ENCODE results near the gene PPA1. TPM values are rescaled to one million over a fixed set of nuclear protein-coding genes. Genes with fewer than 3 reads are reported as not detected.
A peak's percentile ranks its signal among the peaks of the same experiment; 100 is the strongest.
"Not testable (repeated sequence)": the region's sequence is repeated elsewhere in the genome, so short reads cannot be mapped to it uniquely, and the experiment has no call there.

Gene PPA1
- total RNA-seq, 2 experiments from 2014 or later = 155 to 158 TPM

DNA sequence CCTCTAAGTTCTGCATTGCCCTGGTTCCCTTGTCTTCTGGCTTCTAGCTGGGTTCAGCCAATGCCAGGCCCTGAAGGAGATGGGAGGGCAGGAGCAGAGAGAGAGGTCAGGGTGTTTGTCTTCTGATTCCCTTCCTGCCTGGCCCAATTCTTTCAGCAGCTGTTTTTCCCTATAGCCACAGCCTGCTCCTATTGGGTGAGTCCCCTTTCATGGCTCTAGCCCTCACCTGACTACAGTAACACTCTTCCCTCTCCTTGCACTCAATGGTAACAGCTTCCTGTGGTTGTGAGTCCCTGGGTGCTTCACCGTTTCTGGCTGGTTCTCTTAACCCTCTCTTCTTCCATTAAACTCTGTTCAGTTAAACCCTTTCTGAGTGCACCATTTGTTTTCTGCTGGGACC is 33.5 kb upstream of the PPA1 start:
- ChIA-PET POLR2A (no interaction called here), CTCF (interaction anchor here (1.4 to 1.6 kb wide), 2 partner anchors 10 to 98 kb away, joined by 3 to 9 read pairs; no protein-coding TSS in a partner anchor)
- Mint-ChIP-seq H3K4me3 (no peak overlapping the region), H3K27ac (no peak overlapping the region), H3K9me3 (no peaks in the 10 kb centered on the region), H3K36me3 (ENCODE audit: low read depth) (no peaks in the 10 kb centered on the region), H3K4me1 (peaks cover 27% of the 10 kb centered on the region), H3K27me3 (no peaks in the 10 kb centered on the region)
- no peak for DNase-seq

DNA sequence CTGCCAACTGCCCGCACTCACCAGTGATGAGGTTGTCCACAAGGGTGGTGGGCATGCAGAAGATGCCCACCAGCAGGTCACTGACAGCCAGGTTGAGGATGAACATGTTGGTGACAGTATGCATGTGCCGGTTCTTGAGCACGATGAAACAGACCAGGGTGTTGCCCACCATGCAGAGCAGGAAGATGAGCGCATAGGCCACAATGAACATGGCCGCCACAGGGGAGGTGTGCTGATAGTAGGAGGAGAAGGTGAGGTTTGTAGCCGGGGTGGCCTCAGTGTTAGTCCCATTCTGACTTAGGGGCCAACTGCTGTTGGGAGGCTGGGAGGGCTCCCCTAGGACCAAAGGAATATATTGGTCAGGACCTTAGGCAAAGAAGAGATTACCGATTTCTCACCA is 32.8 kb upstream of the PPA1 start:
- POLR2A ChIA-PET = no interaction called here
- Mint-ChIP-seq H3K9me3 (peaks cover 5% of the 10 kb centered on the region), H3K4me1 (peaks cover 22% of the 10 kb centered on the region)

DNA sequence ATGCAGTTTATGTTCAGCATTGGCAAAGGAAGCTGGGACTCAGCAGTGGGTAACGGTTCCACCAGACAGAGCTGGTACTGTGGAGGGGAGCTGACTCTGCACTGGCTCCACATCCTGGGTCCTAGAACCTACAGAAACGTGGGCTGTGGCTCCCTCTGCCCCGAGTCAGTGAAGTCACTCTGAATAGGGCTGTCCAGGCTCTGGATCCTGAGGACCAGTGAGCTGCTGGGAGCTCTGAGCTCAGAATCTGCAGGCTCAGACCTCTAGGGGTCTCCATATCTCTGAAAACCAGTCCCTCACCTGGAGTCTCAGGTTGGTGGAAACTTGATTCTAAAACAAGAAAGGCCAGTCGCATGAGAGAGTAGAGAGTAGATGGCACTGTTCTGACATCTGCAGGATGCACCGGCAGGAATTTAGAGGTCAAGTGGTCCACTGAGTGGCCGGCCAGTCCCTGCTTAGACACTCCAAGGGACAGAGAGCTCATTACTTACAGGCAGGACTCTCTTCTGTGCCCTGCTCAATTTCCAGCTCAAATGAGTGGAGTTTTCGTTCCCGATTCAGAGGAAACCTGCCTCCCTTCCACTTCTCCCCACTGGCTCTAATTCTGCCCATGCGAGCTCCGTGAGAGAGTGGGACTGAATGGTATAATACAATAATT is 31.9 kb upstream of the PPA1 start:
- Mint-ChIP-seq H3K4me3 (no peak overlapping the region), H3K36me3 (ENCODE audit: low read depth) (peaks cover 3% of the 10 kb centered on the region), H3K27me3 (peaks cover 2% of the 10 kb centered on the region), H3K4me1 (peaks cover 14% of the 10 kb centered on the region), H3K27ac (no peak overlapping the region), H3K9me3 (peaks cover 10% of the 10 kb centered on the region)
- POLR2A ChIA-PET = interaction anchor here (0.9 kb wide), 1 partner anchor 33 kb away, joined by 3 read pairs; no protein-coding TSS in a partner anchor
- CTCF ChIA-PET = interaction anchor here (1.2 to 1.5 kb wide), 3 partner anchors 32 to 99 kb away, joined by 3 to 7 read pairs (median 4); partner anchors contain the start of gene PPA1
- no peak for DNase-seq

More for the DNA sequence above, 32.8 kb upstream of the PPA1 start:
- Mint-ChIP-seq H3K27ac (no peak overlapping the region), H3K4me3 (no peak overlapping the region), H3K36me3 (ENCODE audit: low read depth) (peaks cover 2% of the 10 kb centered on the region), H3K27me3 (peaks cover 2% of the 10 kb centered on the region)
- CTCF ChIA-PET = interaction anchor here (1.3 to 1.5 kb wide), 2 partner anchors 44 to 98 kb away, joined by 4 to 7 read pairs; no protein-coding TSS in a partner anchor
- DNase-seq = no peak

DNA sequence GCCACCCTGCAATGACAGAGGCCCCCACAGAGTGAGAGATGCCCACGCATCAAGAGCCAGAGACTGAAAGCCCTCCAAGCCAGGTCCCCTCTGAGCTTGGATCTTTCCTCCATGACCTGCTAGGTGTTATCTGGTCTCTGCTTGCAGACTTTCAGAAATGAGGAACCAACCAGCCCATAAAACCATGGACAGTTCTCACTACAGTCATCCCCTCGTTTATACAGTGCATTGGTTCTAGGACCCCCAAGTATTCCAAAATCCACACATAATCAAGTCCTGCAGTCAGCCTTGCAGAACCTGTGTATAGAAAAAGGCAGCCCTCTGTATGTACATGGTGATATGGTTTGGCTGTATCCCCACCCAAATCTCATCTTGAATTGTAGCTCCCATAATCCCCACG is 27.5 kb upstream of the PPA1 start:
- ChIA-PET POLR2A (no interaction called here), CTCF (interaction anchor here (1.4 kb wide), 1 partner anchor 10 kb away, joined by 4 read pairs; no protein-coding TSS in a partner anchor)
- Mint-ChIP-seq H3K27ac (no peak overlapping the region), H3K4me1 (peaks cover 3% of the 10 kb centered on the region), H3K27me3 (peaks cover 19% of the 10 kb centered on the region), H3K36me3 (ENCODE audit: low read depth) (peaks cover 3% of the 10 kb centered on the region), H3K9me3 (peaks cover 10% of the 10 kb centered on the region), H3K4me3 (no peak overlapping the region)
- no peak for DNase-seq

DNA sequence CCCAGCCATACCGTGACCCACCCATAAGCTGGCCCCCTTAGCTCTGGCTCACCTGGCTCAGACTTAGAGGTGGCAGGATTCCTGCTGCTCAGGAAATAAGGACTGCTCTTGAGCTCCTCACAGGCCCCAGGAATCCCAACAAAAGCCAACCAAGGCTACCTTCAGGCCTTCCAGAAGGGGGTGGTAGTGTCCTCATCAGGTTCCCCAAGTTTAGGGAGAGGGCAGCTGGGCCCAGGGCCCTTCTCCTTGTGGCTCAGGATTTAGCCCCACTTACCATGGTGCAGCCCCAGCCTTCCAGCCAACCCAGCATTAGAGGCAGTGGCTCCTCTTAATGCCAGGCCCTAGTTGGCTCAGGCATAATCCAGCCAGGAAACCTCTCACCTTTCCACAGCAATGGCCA is 27.0 kb upstream of the PPA1 start:
- H3K4me1 Mint-ChIP-seq = peaks cover 7% of the 10 kb centered on the region
- ChIA-PET CTCF (interaction anchor here (1.4 kb wide), 1 partner anchor 11 kb away, joined by 4 read pairs; no protein-coding TSS in a partner anchor), POLR2A (no interaction called here)
- H3K27ac Mint-ChIP-seq = no peak overlapping the region
- DNase-seq = no peak
- peaks cover 3% of the 10 kb centered on the region for H3K36me3 Mint-ChIP-seq (ENCODE audit: low read depth)
- peaks cover 23% of the 10 kb centered on the region for H3K27me3 Mint-ChIP-seq
- no peak overlapping the region for H3K4me3 Mint-ChIP-seq
- peaks cover 10% of the 10 kb centered on the region for H3K9me3 Mint-ChIP-seq

DNA sequence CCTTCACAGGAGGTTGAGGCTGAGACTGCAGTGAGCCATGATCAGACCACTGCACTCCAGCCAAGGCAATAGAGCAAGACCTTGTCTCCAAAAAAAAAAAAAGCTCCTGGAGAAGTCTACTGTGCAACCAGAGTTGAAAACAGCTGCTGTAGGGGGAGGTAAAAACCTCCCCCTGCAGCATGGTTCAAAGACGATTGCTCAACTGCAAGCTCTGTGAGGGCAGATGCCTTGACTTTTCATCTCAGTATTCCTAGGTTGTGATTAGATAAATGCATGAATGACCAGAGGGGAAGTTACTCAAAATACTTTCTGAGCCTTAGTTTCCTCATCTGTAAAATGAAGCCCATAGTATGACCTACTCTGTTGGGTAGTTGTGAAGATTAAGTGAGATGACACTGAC is 25.0 kb upstream of the PPA1 start:
- CTCF ChIA-PET = interaction anchor here (1.4 kb wide), 1 partner anchor 10 kb away, joined by 3 read pairs; no protein-coding TSS in a partner anchor
- H3K36me3 Mint-ChIP-seq (ENCODE audit: low read depth) = peaks cover 3% of the 10 kb centered on the region
- H3K9me3 Mint-ChIP-seq = peaks cover 10% of the 10 kb centered on the region
- no peak overlapping the region for H3K4me3 Mint-ChIP-seq
- no peak overlapping the region for H3K27ac Mint-ChIP-seq
- DNase-seq = no peak
- H3K4me1 Mint-ChIP-seq = peaks cover 7% of the 10 kb centered on the region
- POLR2A ChIA-PET = no interaction called here
- peaks cover 35% of the 10 kb centered on the region for H3K27me3 Mint-ChIP-seq

DNA sequence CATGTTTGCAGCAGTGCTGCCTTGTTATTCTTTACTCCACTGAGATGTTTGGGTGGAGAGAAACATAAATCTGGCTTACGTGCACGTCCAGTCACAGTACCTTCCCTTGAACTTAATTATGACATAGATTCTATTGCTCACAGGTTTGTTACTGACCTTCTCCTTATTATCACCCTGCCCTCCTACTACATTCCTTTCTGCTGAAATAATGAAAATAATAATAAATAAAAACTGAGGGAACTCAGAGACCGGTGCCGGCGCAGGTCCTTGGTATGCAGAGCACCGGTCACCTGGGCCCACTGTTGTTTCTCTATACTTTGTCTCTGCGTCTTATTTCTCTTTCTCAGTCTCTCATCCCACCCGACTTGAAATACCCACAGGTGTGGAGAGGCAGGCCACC is 24.6 kb upstream of the PPA1 start:
- H3K36me3 Mint-ChIP-seq (ENCODE audit: low read depth); DNase-seq; H3K9me3 Mint-ChIP-seq; H3K27ac Mint-ChIP-seq; H3K4me1 Mint-ChIP-seq; H3K4me3 Mint-ChIP-seq; POLR2A ChIA-PET: not testable (repeated sequence)
- peaks cover 37% of the 10 kb centered on the region for H3K27me3 Mint-ChIP-seq
- CTCF ChIA-PET = interaction anchor here (1.4 kb wide), 1 partner anchor 10 kb away, joined by 3 read pairs; no protein-coding TSS in a partner anchor

DNA sequence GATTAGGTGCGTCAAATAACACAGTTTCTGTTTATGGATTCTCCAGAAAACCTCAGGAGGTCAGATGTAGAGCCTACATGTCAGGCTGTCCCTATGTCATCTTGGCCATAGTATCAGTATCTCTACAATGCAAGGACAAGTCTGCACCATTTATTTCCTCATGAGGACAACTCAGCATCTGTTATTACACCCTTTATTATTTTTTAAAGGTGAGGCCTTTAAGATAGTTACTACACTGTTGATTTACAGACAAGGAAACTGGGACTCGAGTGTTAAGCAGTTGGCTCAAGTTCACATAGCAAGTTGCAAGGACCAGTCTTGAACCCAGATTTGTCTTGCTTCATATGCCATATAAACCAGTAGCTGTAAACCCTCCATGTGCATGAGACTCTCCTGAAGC is 23.2 kb upstream of the PPA1 start:
- Mint-ChIP-seq H3K27me3 (peaks cover 41% of the 10 kb centered on the region), H3K4me3 (no peak overlapping the region), H3K9me3 (peaks cover 9% of the 10 kb centered on the region), H3K36me3 (ENCODE audit: low read depth) (peaks cover 3% of the 10 kb centered on the region), H3K27ac (no peak overlapping the region), H3K4me1 (peaks cover 7% of the 10 kb centered on the region)
- no peak for DNase-seq
- CTCF ChIA-PET = interaction anchor here (1.4 to 1.6 kb wide), 2 partner anchors 24 to 35 kb away, joined by 4 to 7 read pairs; no protein-coding TSS in a partner anchor
- POLR2A ChIA-PET = interaction anchor here (1.4 kb wide), 1 partner anchor 24 kb away, joined by 3 read pairs; no protein-coding TSS in a partner anchor

DNA sequence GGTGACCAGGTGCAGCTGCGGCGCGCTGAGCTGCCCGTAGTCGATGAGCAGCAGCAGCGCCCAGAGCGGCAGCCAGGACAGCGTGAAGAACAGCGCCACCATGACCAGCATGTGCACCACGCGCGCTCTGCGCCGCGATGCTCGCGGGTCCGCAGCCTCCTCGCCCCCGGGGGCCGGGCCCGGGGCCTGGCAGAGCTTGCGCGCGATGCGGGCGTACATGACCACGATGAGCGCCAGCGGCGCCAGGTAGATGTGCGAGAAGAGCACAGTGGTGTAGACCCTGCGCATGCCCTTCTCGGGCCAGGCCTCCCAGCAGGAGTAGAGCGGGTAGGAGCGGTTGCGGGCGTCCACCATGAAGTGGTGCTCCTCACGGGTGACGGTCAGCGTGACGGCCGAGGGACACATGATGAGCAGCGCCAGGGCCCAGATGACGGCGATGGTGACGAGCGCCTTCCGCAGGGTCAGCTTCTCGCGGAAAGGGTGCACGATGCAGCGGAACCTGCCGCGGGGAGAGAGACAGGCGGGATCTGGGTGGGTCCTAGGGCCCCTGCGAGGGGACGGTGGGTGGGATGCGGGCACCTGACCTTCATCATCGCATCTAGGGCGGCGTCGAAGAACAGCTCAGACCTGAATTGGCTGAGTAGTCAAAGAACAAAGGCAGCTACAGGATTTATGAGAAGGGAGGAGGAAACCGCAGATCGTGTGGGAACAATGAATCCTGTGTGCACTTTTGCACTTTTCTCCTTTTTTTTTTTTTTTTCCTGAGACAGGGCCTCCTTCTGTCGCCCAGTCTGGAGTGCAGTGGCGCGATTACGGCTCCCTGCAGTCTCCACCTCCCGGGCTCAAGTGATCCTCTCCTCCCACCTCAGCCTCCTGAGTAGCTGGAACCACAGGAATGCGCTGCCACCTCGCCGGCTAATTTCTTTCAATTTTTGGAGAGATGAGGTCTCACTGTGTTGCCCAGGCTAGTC is 22.4 kb upstream of the PPA1 start:
- Mint-ChIP-seq H3K27ac (no peak overlapping the region), H3K4me3 (peak overlapping the region; percentile 33), H3K27me3 (peaks cover 40% of the 10 kb centered on the region), H3K36me3 (ENCODE audit: low read depth) (no peaks in the 10 kb centered on the region), H3K4me1 (peaks cover 7% of the 10 kb centered on the region), H3K9me3 (peaks cover under 1% of the 10 kb centered on the region)
- ChIA-PET POLR2A (interaction anchor here (1.4 kb wide), 1 partner anchor 23 kb away, joined by 3 read pairs; no protein-coding TSS in a partner anchor), CTCF (interaction anchor here (1.4 to 1.6 kb wide), 2 partner anchors 23 to 34 kb away, joined by 4 to 7 read pairs; no protein-coding TSS in a partner anchor)
- no peak for DNase-seq

DNA sequence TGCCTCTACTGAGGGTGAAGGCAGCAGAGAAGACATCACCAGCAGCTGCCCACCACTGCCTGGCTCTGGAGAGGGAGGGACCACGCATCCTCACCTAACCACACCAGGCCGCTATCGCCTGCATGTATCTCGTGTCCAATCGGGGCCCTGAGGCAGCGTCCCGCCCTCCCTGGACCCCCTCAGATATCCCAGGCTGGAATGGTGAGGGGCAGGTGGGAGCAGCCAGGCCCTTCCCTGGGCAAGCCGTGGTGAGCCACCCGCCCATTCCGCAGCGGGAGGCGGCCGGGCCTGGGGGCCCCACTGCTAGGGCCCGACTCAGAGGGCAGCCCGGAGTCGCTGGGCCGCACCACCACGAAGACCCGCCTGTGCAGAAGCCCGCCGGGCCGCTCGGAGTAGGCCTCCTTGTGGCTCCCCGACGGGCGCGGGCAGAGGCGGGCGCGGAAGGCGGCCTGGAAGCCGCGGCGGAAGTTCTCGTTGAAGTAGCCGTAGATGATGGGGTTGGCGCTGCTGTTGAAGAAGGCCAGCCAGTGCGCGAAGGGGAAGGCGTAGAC is 21.6 kb upstream of the PPA1 start:
- peaks cover 40% of the 10 kb centered on the region for H3K27me3 Mint-ChIP-seq
- POLR2A ChIA-PET = no interaction called here
- no peak overlapping the region for H3K4me3 Mint-ChIP-seq

DNA sequence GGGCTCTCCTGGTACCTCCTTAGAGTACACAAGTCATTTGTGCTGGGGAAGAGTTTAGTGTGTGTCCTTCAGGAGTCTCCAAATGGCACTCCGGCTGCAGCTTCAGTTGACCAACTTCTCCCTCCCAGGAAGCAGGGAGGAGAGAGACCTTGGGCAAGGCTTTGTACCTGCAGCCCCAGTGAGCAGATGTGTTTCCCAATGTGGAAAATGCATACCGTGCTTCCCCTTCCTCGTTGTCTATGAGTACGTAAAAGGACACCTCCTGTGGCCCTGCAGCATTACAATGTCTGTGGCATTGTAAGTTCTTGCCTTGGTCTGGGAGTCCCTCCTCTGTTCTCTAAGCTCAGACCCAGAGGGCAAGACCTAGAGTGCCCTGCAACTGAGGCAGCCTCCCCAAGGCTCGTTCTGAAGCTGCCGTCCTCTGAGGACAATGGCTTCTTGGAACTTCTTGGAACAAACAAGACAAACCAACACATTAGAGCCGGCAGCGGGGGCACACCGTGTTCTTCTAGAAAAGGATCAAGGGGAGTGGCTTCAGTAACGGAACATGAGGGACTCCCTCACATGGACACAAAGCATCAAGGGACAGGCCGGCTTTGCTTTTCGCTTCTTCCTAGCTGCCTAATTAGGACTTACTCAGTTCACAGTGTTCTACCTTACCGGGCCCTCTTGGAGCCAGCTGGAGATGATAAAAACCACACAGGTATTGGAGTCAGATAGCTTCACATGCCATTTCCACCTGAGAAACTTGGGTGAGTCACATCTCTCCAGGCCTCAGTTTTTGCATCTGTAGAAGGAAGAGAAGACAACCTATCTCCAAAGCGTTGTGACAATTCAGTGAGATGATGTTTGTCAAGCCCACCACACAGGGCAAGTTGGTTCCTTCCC is 20.9 kb upstream of the PPA1 start:
- Mint-ChIP-seq H3K4me1 (peaks cover 7% of the 10 kb centered on the region), H3K4me3 (no peak overlapping the region), H3K27ac (no peak overlapping the region), H3K36me3 (ENCODE audit: low read depth) (no peaks in the 10 kb centered on the region), H3K9me3 (no peaks in the 10 kb centered on the region), H3K27me3 (peaks cover 36% of the 10 kb centered on the region)
- CTCF ChIA-PET = interaction anchor here (1.6 kb wide), 1 partner anchor 19 kb away, joined by 5 read pairs; no protein-coding TSS in a partner anchor
- POLR2A ChIA-PET = no interaction called here
- no peak for DNase-seq

More for the DNA sequence above, 21.6 kb upstream of the PPA1 start:
- H3K27ac Mint-ChIP-seq = no peak overlapping the region
- CTCF ChIA-PET = interaction anchor here (1.6 kb wide), 2 partner anchors 18 to 33 kb away, joined by 5 to 7 read pairs; no protein-coding TSS in a partner anchor
- no peaks in the 10 kb centered on the region for H3K9me3 Mint-ChIP-seq
- no peaks in the 10 kb centered on the region for H3K36me3 Mint-ChIP-seq (ENCODE audit: low read depth)
- DNase-seq = no peak
- peaks cover 7% of the 10 kb centered on the region for H3K4me1 Mint-ChIP-seq
